Right lobe of liver (tissue), 4 donors: Measurements from ENCODE around the gene KRTAP5-4.

Source experiments
- POLR2A ChIP-seq: fragments of 450-650 bp; IDR thresholded peaks from one replicate; pipeline ENCODE4 v1.6.1; 2017; ENCODE audit warnings: antibody characterized with exemption, mild to moderate bottlenecking
- TF ChIP-seq, protein P1 (sequence below), 4 donors: fragments of 200-600 bp in 3 of 4; fragments of 450-650 bp in 1 of 4; IDR thresholded peaks; one replicate each; pipeline versions ENCODE4 v1.5.1 to v1.8.0; 2016 to 2022; ENCODE audit warnings: antibody characterized with exemption in 4 of 4, mild to moderate bottlenecking in 2 of 4
- donor health status: DM: no; HTN: no; CAD: no.
- donor health status: DM: no; HTN: no; CAD: no.
- donor health status: DM: no; HTN: yes; CAD: no.

DNA sequence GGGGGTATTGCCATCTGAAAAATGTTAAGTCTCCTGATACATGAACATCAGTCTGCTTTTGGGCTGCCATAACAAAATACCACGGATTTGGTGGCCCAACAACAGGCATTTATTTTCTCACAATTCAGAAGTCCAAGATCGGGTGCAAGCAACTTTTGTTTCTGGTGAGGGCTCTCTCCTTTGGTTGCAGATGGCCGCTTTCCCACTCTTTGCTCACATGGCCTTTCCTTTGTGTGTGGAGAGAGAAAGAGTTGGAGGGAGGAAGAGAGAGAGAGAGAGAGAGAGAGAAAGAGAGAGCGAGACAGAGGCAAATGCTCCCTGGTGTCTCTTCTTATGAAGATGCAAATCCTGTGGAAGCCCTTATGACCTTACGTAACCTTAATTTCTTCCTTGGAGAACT lies 21.3 kb downstream of the KRTAP5-4 start:
- no peak for TF ChIP-seq POLR2A
- TF ChIP-seq, protein P1, sequence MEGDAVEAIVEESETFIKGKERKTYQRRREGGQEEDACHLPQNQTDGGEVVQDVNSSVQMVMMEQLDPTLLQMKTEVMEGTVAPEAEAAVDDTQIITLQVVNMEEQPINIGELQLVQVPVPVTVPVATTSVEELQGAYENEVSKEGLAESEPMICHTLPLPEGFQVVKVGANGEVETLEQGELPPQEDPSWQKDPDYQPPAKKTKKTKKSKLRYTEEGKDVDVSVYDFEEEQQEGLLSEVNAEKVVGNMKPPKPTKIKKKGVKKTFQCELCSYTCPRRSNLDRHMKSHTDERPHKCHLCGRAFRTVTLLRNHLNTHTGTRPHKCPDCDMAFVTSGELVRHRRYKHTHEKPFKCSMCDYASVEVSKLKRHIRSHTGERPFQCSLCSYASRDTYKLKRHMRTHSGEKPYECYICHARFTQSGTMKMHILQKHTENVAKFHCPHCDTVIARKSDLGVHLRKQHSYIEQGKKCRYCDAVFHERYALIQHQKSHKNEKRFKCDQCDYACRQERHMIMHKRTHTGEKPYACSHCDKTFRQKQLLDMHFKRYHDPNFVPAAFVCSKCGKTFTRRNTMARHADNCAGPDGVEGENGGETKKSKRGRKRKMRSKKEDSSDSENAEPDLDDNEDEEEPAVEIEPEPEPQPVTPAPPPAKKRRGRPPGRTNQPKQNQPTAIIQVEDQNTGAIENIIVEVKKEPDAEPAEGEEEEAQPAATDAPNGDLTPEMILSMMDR (IDR thresholded peaks at IDR 0.05) = no peak
